Measurements from ENCODE around the gene GEMIN5.
"Not testable (repeated sequence)": the region's sequence is repeated elsewhere in the genome, so short reads cannot be mapped to it uniquely, and the experiment has no call there.

The GEMIN5 gene

GRCh38 chr5:154937718-154938466, at the start of gene GEMIN5:
Gene GEMIN5 (minus strand): TSS chr5:154938211. CDS start chr5:154938133, 78 bp downstream.
- Histone ChIP-seq H3K36me3 (ENCODE audit: control insufficient read depth in 5 of 5, insufficient read depth in 5 of 5, low read length in 5 of 5) (peaks cover 5 to 13% (median 7%) of the 10 kb centered on the region in 5 donors), H3K27me3 (ENCODE audit: control insufficient read depth in 5 of 5, insufficient read depth in 4 of 5, low read length in 5 of 5) (no peaks in the 10 kb centered on the region), H3K4me1 (ENCODE audit: control insufficient read depth in 5 of 5, insufficient read depth in 5 of 5, low read length in 5 of 5) (peaks cover 7 to 46% (median 39%) of the 10 kb centered on the region in 5 donors), H3K9ac (ENCODE audit: low read length in 5 of 5) (peak within 1 kb of the TSS; percentile 48 to 99 (median 92)), H3K4me3 (ENCODE audit: low read depth in 1 of 5, low read length in 5 of 5) (peak within 1 kb of the TSS; percentile 83 to 94 (median 92)), H3K27ac (ENCODE audit: low read depth, low read length) (peak within 1 kb of the TSS; percentile 76), H3K9me3 (ENCODE audit: control insufficient read depth in 5 of 5, low read length in 5 of 5) (no peaks in the 10 kb centered on the region)

- H3K27me3 ChIP-seq (ENCODE audit: control insufficient read depth in 5 of 5, insufficient read depth in 4 of 5, low read length in 5 of 5), result no peaks in the 10 kb centered on the region
- H3K9ac ChIP-seq (ENCODE audit: low read length in 5 of 5), result no peak overlapping the region
- no peak overlapping the region for H3K27ac ChIP-seq (ENCODE audit: low read depth, low read length)
- no peaks in the 10 kb centered on the region for H3K9me3 ChIP-seq (ENCODE audit: control insufficient read depth in 5 of 5, low read length in 5 of 5)
- H3K4me3 ChIP-seq (ENCODE audit: low read depth in 1 of 5, low read length in 5 of 5), result no peak overlapping the region
- H3K36me3 ChIP-seq (ENCODE audit: control insufficient read depth in 5 of 5, insufficient read depth in 5 of 5, low read length in 5 of 5), result no peaks in the 10 kb centered on the region
- peaks cover 0 to 8% (median 0%) of the 10 kb centered on the region in 5 donors for H3K4me1 ChIP-seq (ENCODE audit: control insufficient read depth in 5 of 5, insufficient read depth in 5 of 5, low read length in 5 of 5)
Observed at GRCh38 chr5:154986151-154986550, 48.1 kb upstream of the GEMIN5 start.

GRCh38 chr5:154984946-154985516, 47.0 kb upstream of the GEMIN5 start:
- Histone ChIP-seq H3K36me3 (ENCODE audit: control insufficient read depth in 5 of 5, insufficient read depth in 5 of 5, low read length in 5 of 5) (no peaks in the 10 kb centered on the region), H3K4me1 (ENCODE audit: control insufficient read depth in 5 of 5, insufficient read depth in 5 of 5, low read length in 5 of 5) (peaks cover 0 to 8% (median 0%) of the 10 kb centered on the region in 5 donors), H3K9me3 (ENCODE audit: control insufficient read depth in 5 of 5, low read length in 5 of 5) (no peaks in the 10 kb centered on the region), H3K27me3 (ENCODE audit: control insufficient read depth in 5 of 5, insufficient read depth in 4 of 5, low read length in 5 of 5) (no peaks in the 10 kb centered on the region), H3K4me3 (ENCODE audit: low read depth in 1 of 5, low read length in 5 of 5) (no peak overlapping the region), H3K9ac (ENCODE audit: low read length in 5 of 5) (no peak overlapping the region), H3K27ac (ENCODE audit: low read depth, low read length) (no peak overlapping the region)

GRCh38 chr5:154978294-154978693, 40.3 kb upstream of the GEMIN5 start:
- H3K4me1 ChIP-seq (ENCODE audit: control insufficient read depth in 5 of 5, insufficient read depth in 5 of 5, low read length in 5 of 5); H3K36me3 ChIP-seq (ENCODE audit: control insufficient read depth in 5 of 5, insufficient read depth in 5 of 5, low read length in 5 of 5); H3K27ac ChIP-seq (ENCODE audit: low read depth, low read length); H3K9me3 ChIP-seq (ENCODE audit: control insufficient read depth in 5 of 5, low read length in 5 of 5); H3K4me3 ChIP-seq (ENCODE audit: low read depth in 1 of 5, low read length in 5 of 5); H3K9ac ChIP-seq (ENCODE audit: low read length in 5 of 5); H3K27me3 ChIP-seq (ENCODE audit: control insufficient read depth in 5 of 5, insufficient read depth in 4 of 5, low read length in 5 of 5): not testable (repeated sequence)

GRCh38 chr5:154977409-154977808, 39.4 kb upstream of the GEMIN5 start:
- Histone ChIP-seq H3K9ac (ENCODE audit: low read length in 5 of 5) (no peak overlapping the region), H3K27ac (ENCODE audit: low read depth, low read length) (no peak overlapping the region), H3K4me1 (ENCODE audit: control insufficient read depth in 5 of 5, insufficient read depth in 5 of 5, low read length in 5 of 5) (no peaks in the 10 kb centered on the region), H3K36me3 (ENCODE audit: control insufficient read depth in 5 of 5, insufficient read depth in 5 of 5, low read length in 5 of 5) (no peaks in the 10 kb centered on the region), H3K9me3 (ENCODE audit: control insufficient read depth in 5 of 5, low read length in 5 of 5) (peaks cover 0 to 4% (median 0%) of the 10 kb centered on the region in 5 donors), H3K27me3 (ENCODE audit: control insufficient read depth in 5 of 5, insufficient read depth in 4 of 5, low read length in 5 of 5) (no peaks in the 10 kb centered on the region), H3K4me3 (ENCODE audit: low read depth in 1 of 5, low read length in 5 of 5) (no peak overlapping the region)

- H3K36me3 ChIP-seq (ENCODE audit: control insufficient read depth in 5 of 5, insufficient read depth in 5 of 5, low read length in 5 of 5); H3K27me3 ChIP-seq (ENCODE audit: control insufficient read depth in 5 of 5, insufficient read depth in 4 of 5, low read length in 5 of 5); H3K4me1 ChIP-seq (ENCODE audit: control insufficient read depth in 5 of 5, insufficient read depth in 5 of 5, low read length in 5 of 5); H3K4me3 ChIP-seq (ENCODE audit: low read depth in 1 of 5, low read length in 5 of 5); H3K27ac ChIP-seq (ENCODE audit: low read depth, low read length); H3K9ac ChIP-seq (ENCODE audit: low read length in 5 of 5); H3K9me3 ChIP-seq (ENCODE audit: control insufficient read depth in 5 of 5, low read length in 5 of 5): not testable (repeated sequence)
Observed at GRCh38 chr5:154976082-154976481, 38.1 kb upstream of the GEMIN5 start.

GRCh38 chr5:154972476-154973080, 34.6 kb upstream of the GEMIN5 start:
- no peaks in the 10 kb centered on the region for H3K27me3 ChIP-seq (ENCODE audit: control insufficient read depth in 5 of 5, insufficient read depth in 4 of 5, low read length in 5 of 5)
- H3K27ac ChIP-seq (ENCODE audit: low read depth, low read length), result no peak overlapping the region
- no peaks in the 10 kb centered on the region for H3K4me1 ChIP-seq (ENCODE audit: control insufficient read depth in 5 of 5, insufficient read depth in 5 of 5, low read length in 5 of 5)
- H3K4me3 ChIP-seq (ENCODE audit: low read depth in 1 of 5, low read length in 5 of 5), result no peak overlapping the region
- H3K9ac ChIP-seq (ENCODE audit: low read length in 5 of 5), result no peak overlapping the region
- H3K36me3 ChIP-seq (ENCODE audit: control insufficient read depth in 5 of 5, insufficient read depth in 5 of 5, low read length in 5 of 5), result peaks cover 0 to 16% (median 12%) of the 10 kb centered on the region in 5 donors
- peaks cover 0 to 4% (median 0%) of the 10 kb centered on the region in 5 donors for H3K9me3 ChIP-seq (ENCODE audit: control insufficient read depth in 5 of 5, low read length in 5 of 5)

GRCh38 chr5:154971501-154971900, 33.5 kb upstream of the GEMIN5 start:
- no peaks in the 10 kb centered on the region for H3K27me3 ChIP-seq (ENCODE audit: control insufficient read depth in 5 of 5, insufficient read depth in 4 of 5, low read length in 5 of 5)
- no peak overlapping the region for H3K4me3 ChIP-seq (ENCODE audit: low read depth in 1 of 5, low read length in 5 of 5)
- peaks cover 0 to 4% (median 0%) of the 10 kb centered on the region in 5 donors for H3K9me3 ChIP-seq (ENCODE audit: control insufficient read depth in 5 of 5, low read length in 5 of 5)

GRCh38 chr5:154970759-154971158, 32.7 kb upstream of the GEMIN5 start:
- H3K27me3 ChIP-seq (ENCODE audit: control insufficient read depth in 5 of 5, insufficient read depth in 4 of 5, low read length in 5 of 5), result no peaks in the 10 kb centered on the region
- peaks cover 6 to 28% (median 25%) of the 10 kb centered on the region in 5 donors for H3K36me3 ChIP-seq (ENCODE audit: control insufficient read depth in 5 of 5, insufficient read depth in 5 of 5, low read length in 5 of 5)
- H3K27ac ChIP-seq (ENCODE audit: low read depth, low read length), result no peak overlapping the region
- H3K9ac ChIP-seq (ENCODE audit: low read length in 5 of 5), result no peak overlapping the region
- no peak overlapping the region for H3K4me3 ChIP-seq (ENCODE audit: low read depth in 1 of 5, low read length in 5 of 5)
- H3K9me3 ChIP-seq (ENCODE audit: control insufficient read depth in 5 of 5, low read length in 5 of 5), result peaks cover 0 to under 1% (median 0%) of the 10 kb centered on the region in 5 donors
- peaks cover 0 to 10% (median 0%) of the 10 kb centered on the region in 5 donors for H3K4me1 ChIP-seq (ENCODE audit: control insufficient read depth in 5 of 5, insufficient read depth in 5 of 5, low read length in 5 of 5)

More at GRCh38 chr5:154971501-154971900, 33.5 kb upstream of the GEMIN5 start:
- peaks cover 6 to 24% (median 23%) of the 10 kb centered on the region in 5 donors for H3K36me3 ChIP-seq (ENCODE audit: control insufficient read depth in 5 of 5, insufficient read depth in 5 of 5, low read length in 5 of 5)
- peaks cover 0 to 3% (median 0%) of the 10 kb centered on the region in 5 donors for H3K4me1 ChIP-seq (ENCODE audit: control insufficient read depth in 5 of 5, insufficient read depth in 5 of 5, low read length in 5 of 5)
- no peak overlapping the region for H3K27ac ChIP-seq (ENCODE audit: low read depth, low read length)
- H3K9ac ChIP-seq (ENCODE audit: low read length in 5 of 5), result no peak overlapping the region

- Histone ChIP-seq H3K36me3 (ENCODE audit: control insufficient read depth in 5 of 5, insufficient read depth in 5 of 5, low read length in 5 of 5) (peaks cover 9 to 28% (median 25%) of the 10 kb centered on the region in 5 donors), H3K4me3 (ENCODE audit: low read depth in 1 of 5, low read length in 5 of 5) (no peak overlapping the region), H3K9me3 (ENCODE audit: control insufficient read depth in 5 of 5, low read length in 5 of 5) (no peaks in the 10 kb centered on the region), H3K4me1 (ENCODE audit: control insufficient read depth in 5 of 5, insufficient read depth in 5 of 5, low read length in 5 of 5) (peaks cover 0 to 11% (median 0%) of the 10 kb centered on the region in 5 donors), H3K27ac (ENCODE audit: low read depth, low read length) (no peak overlapping the region), H3K9ac (ENCODE audit: low read length in 5 of 5) (no peak overlapping the region), H3K27me3 (ENCODE audit: control insufficient read depth in 5 of 5, insufficient read depth in 4 of 5, low read length in 5 of 5) (no peaks in the 10 kb centered on the region)
Observed at GRCh38 chr5:154968953-154969352, 30.9 kb upstream of the GEMIN5 start.
